ENCODE results near the gene TMEM179.
"Not testable (repeated sequence)": the region's sequence is repeated elsewhere in the genome, so short reads cannot be mapped to it uniquely, and the experiment has no call there.

TMEM179 gene

DNA sequence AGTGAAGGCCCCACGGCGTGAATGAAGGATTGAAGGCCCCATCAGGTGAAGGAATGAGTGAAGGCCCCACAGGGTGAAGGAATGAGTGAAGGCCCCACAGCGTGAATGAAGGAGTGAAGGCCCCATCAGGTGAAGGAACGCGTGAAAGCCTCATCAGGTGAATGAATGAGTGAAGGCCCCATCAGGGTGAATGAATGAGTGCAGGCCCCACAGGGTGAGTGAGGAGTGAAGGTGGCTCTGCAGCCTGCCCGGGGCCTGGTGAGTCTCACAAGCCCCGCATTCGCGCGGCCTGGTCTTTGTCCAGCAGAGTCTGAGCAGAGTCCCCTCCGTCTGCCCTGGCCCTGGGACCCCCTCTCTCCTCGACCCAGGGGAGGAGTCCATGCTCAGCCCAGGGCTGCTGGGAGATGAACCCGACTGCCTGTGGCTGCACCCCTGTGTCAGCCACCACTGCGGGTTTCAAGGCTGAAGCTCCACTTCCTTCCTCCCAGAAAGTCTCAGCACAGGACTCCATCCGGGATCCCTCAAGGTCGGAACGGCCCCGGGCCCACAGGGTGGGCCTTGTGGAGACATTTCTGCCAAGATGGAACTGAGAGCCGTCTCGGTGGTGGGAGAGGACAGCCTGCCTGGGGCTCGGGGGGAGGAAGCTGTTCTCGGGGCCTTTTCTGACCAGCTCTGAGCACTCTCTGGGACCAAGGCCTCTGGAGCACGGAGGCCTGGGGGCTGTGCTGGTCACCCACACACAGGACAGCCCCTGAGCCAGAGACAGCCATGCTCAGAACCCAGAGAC, 37.4 kb upstream of the TMEM179 start:
- no peak for TF ChIP-seq ZNF274 (IDR thresholded peaks at IDR 0.05; ENCODE audit: low read depth, low read length)
- no peak overlapping the region for H3K4me3 ChIP-seq (ENCODE audit: low read length)

DNA sequence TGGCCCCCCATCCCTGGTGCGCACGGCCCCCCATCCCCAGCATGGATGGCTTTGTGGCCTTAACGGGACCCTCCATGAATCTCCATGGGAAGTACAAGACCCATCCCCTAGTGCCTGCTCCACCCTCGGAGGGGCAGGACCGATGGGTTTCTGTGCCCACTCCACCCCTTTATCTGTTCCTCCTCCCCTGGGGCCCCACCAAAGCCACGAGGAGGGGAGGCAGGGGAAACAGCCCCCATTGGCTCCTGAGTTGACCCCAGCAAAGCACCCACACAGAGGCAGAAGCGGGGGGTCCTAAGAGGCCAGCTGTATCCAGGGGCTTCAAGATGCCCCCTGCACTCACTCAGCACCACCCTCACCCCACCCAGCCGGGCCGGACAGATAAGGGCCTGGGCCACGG, 36.1 kb upstream of the TMEM179 start:
- no peak for TF ChIP-seq ZNF274 (IDR thresholded peaks at IDR 0.05; ENCODE audit: low read depth, low read length)
- H3K4me3 ChIP-seq (ENCODE audit: low read length), result no peak overlapping the region

DNA sequence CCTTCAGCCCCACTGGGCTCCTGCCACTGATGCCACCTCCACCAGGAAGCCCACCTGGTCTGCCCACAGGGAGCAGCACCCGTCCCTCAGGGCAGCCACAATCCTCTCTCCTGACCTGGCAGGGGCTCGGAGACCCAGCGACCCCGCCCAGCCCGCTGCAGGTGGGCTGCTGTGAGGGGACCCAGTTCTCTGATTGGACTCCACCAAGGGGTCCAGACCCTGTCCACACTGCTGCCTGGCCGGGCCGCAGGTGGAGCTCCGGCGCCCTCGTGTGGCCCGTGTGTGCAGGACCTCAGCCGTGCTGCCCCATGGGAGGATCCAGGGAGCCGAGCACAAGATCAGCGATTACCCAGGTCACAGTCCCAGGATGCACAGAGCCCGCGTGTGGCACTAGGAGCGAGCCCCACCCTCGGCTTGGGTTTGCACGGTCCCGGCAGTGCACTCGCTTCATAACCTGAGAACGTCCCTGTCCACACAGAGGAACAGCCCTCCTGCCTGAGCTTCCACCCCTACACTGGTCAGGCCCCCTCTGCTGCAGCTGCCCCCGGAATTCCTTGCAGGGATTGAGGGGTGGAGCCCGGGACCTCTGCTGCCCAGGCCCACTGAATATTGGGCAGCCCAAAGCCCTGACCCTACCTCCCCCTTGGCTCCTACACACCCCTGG, 35.4 kb upstream of the TMEM179 start:
- TF ChIP-seq ZNF274 (IDR thresholded peaks at IDR 0.05; ENCODE audit: low read depth, low read length), result no peak
- no peak overlapping the region for H3K4me3 ChIP-seq (ENCODE audit: low read length)

DNA sequence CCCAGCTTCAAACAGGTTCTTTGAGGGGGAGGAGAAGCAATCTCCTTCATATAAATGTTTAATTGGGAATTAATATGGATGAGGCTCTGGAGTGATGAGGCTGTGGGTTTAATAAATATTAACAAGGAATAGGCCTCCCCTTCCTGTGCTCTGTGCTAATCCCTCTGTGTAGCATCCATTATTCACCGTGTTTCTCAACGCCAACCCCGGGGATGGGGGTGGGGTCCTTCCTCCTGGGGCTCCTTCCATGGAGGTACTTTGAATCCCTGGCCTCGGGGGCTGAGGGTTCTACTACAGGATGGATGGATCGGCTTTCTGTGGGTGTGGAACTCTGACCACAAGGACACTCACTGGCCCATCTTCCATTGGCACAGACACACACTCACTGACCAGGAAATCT, 34.9 kb upstream of the TMEM179 start:
- TF ChIP-seq ZNF274 (IDR thresholded peaks at IDR 0.05; ENCODE audit: low read depth, low read length), result no peak
- H3K4me3 ChIP-seq (ENCODE audit: low read length), result no peak overlapping the region

DNA sequence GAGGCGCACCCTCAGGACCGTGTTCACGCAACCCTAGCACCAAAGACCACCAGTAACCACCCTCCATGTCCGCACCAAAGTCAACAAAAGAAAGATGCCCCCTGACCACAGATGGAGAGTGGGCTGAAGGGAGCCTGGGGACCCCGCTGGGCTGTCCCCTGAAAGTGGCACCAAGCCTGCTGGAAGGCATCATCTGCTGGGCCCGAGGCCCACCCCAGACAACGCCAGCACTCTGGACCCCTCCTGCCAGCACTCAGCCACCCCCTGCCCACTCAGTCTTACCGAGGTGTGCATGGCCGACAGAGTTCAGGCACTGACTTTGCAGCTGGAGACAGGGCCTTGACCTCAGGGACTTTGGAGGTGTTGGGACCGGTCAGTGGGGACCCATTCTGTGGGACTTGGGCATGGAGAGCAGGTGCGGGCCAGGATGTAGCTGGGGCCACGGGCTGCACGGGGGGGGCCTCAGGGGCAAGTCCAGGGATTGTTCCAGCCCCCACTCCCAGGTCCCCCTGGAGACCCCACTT, 34.4 kb upstream of the TMEM179 start:
- no peak overlapping the region for H3K4me3 ChIP-seq (ENCODE audit: low read length)
- TF ChIP-seq ZNF274 (IDR thresholded peaks at IDR 0.05; ENCODE audit: low read depth, low read length), result no peak

DNA sequence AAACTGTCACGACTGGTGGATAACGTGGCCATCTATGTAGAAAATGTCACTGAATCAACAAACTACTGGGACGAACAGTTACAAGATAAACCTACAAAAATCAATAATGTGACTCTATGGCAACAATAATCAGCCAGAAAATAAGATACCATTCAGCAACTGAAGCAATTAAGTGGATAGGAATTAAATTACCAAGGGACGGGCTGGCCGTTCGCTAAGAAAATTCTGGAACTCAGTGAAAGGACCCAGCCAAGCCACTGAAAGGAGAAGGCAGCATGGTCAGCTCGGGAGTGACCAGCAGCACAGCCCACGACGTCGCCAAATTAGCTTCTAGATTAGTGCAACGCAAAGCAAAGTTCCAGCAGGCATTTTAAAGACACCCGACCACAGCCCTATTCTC, 33.6 kb upstream of the TMEM179 start:
- H3K4me3 ChIP-seq (ENCODE audit: low read length), result no peak overlapping the region
- no peak for TF ChIP-seq ZNF274 (IDR thresholded peaks at IDR 0.05; ENCODE audit: low read depth, low read length)

DNA sequence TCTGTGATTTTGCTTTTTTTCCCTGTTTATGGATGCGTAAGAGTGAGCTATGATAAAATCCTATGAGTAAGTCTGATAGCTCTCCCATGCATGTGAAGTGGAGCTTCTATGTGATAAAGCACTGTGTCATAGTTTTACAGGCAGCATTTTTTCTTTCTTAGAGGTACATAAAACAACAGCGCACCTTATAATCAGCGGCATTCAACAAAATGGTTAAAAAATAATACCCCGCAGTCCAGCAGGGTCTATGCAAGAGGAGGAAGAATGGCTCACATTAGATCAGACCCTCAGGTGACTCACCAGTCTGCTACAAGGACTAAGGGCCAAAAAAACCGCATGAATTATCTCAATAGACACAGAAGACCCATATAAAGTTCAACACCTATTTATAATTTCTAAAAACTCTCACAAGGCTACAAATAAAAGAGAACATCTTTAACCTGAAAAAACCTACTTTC, 33.0 kb upstream of the TMEM179 start:
- no peak overlapping the region for H3K4me3 ChIP-seq (ENCODE audit: low read length)
- no peak for TF ChIP-seq ZNF274 (IDR thresholded peaks at IDR 0.05; ENCODE audit: low read depth, low read length)

DNA sequence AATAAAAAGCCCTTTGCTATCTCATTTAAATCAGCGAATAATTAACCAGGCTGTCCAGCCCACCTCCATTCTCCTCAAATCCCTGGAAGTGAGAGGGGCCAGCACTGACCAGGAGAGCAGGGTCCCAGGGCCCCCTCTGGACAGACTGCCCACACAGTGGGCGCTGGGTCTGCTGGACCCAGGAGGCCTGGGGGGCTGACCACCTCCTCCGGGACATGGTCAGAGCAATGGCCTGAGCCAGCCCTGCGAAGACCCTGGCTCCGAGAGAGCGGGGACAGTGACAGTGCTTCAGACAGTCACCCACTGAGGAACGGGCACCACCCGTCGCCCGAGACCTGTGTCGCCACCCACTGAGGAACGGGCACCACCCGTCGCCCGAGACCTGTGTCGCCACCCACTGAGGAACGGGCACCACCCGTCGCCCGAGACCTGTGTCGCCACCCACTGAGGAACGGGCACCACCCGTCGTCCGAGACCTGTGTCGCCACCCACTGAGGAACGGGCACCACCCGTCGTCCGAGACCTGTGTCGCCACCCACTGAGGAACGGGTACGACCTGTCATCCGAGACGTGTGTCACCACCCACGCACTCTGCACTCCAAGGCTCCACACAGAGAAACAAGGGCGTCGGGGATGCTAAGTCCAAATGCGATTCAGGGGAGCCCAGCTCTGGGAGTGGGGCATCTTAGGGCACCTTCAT, 32.4 kb upstream of the TMEM179 start:
- H3K4me3 ChIP-seq (ENCODE audit: low read length), result not testable (repeated sequence)

DNA sequence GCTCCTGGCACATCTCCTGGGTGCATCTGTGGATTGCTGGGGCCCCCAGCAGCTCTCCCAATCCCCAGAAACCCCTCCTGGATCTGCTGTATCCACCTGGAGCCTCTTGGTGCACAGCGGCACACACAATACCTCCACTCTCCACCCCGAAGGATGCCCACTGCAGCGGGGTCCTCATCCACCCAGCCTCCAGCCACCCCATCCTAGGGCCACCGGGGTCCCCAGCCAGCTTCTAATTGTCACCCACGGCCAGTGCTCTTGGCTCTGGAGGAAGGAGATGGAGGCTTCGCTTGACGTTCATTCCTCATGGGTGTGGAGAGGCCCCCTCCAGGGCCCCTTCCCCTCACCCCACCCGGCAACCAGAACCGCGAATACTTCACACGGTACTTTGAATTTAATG, 31.6 kb upstream of the TMEM179 start:
- H3K4me3 ChIP-seq (ENCODE audit: low read length), result no peak overlapping the region
- no peak for TF ChIP-seq ZNF274 (IDR thresholded peaks at IDR 0.05; ENCODE audit: low read depth, low read length)

DNA sequence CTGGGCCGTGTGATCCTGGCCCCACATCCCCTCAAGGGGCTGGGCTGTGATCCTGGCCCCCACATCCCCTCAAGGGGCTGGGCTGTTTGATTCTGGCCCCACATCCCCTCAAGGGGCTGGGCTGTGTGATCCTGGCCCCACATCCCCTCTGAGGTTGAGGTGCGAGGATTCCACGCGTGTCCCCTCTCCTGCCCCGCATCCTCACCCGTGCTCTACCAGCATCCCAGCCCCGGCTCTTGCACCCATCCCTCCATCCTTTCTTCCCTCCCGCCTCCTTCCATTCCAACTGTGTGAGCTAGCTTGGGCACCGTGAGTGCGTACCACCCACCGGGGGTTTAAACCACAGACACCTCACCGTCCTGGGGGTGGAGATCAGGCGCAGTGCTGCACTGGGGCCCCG, 31.1 kb upstream of the TMEM179 start:
- no peak for TF ChIP-seq ZNF274 (IDR thresholded peaks at IDR 0.05; ENCODE audit: low read depth, low read length)
- no peak overlapping the region for H3K4me3 ChIP-seq (ENCODE audit: low read length)

DNA sequence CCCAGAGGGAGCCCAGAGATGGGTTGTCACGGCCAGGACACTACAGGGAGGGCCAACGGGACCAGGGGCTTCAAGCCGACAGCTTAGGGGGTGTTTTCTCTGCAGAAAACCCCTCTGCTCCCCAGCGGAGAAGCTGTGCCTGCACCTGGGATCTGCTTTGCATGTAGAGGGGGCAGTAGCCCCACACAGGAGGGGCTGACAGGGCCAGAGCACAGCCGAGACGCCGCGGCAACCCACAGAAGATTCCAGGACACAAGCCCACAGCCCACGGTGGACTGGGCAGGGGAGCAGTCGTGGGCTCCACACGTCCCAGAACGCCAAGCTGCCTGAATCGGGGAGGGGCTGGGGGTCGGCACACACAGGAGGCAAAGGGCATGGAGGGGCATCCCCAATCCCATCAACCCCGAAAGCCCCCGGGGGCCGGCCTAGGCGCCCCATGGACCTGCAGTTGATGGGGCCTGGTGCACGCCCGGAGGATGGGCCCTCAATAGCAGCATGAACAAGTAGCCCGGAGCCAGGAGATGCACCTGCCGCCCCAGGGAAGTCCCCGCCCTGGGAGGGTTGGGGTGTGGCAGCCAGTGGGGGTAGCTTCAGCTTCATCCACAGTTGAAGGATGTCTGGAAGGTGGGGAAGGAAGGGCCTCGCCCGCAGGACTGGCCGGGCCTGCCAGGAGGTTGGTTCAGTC, 30.5 kb upstream of the TMEM179 start:
- TF ChIP-seq ZNF274 (IDR thresholded peaks at IDR 0.05; ENCODE audit: low read depth, low read length), result no peak

DNA sequence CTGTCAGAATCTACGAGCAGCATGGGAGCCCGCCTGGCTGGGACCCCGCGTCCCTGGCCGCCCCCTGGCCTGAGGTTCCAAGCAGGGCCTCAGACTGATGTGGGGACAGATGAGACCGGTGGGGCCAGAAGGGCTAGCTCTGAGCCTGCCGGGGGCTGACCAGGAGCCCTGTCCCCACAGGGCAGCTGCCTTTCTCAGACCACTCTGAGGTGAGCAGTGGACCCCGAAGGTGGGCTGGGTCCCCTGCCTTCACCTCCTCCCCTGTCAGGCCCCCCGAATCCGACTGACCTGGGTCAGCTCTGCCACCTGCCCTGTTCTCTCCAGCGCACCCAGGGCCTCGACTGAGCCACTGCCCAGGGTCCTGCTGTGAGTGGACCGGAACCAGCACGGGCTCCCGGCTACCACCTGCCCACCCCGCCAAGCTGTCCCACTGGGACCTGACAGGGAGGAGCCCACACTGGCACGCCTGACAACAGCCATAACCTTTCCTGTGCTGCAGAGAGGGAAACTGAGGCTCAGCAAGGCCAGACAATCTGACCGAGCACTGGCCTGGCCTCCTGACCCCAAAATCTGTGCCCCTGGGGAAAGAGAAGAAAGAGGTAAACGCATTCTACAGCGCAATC, 29.7 kb upstream of the TMEM179 start:
- no peak for TF ChIP-seq ZNF274 (IDR thresholded peaks at IDR 0.05; ENCODE audit: low read depth, low read length)

More for the DNA sequence above, 30.5 kb upstream of the TMEM179 start:
- H3K4me3 ChIP-seq (ENCODE audit: low read length), result no peak overlapping the region

DNA sequence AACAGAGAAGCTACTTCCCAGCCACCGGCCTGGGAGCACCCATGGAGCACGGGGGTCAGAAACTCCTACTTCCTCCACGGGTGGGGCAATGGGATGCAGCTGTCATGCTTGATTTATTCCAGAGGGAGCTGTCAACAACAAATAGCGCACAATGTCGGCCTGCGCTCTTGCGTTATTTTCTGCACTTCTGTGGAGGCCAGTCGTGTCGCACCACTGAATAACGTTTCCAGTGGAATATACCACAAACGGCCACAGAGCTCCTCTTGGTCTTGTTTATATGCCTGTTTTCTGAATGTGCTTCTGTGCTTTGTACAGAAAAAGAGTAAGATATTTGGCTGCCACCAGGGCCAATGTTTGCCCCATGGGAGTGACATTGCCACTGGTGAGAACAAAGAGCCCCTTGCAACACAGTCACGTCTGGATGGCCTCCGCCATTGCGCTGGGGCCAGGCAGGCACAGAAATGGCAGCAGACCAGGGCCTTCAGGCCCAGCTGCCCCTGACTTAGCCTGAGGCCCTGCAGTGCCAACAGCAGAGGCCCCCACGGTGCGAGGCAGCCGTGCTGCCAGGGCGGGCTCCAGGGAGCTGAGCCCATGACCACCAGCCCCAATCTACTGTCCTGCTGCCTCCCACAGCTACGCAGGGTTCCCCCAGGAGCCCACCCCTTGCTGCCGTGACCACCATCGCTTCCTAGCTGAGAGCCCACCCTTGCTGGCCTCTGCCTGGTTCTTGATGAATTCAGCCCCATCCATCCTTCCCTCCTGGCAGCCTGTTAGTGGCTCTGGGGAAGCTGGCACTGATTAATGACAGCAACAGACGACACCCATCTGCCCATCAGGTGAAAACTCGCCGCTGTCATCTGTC, 28.9 kb upstream of the TMEM179 start:
- no peak overlapping the region for H3K4me3 ChIP-seq (ENCODE audit: low read length)
- TF ChIP-seq ZNF274 (IDR thresholded peaks at IDR 0.05; ENCODE audit: low read depth, low read length), result no peak

More for the DNA sequence above, 29.7 kb upstream of the TMEM179 start:
- no peak overlapping the region for H3K4me3 ChIP-seq (ENCODE audit: low read length)

All from GM08714 (cell line).